Measurements from ENCODE around the gene L3MBTL1.

- TF ChIP-seq POLR2A (IDR thresholded peaks at IDR 0.05; ENCODE audit: low read length) = no peak
- no peak for TF ChIP-seq GATA1 (IDR thresholded peaks at IDR 0.05; ENCODE audit: low read depth, low read length)
Measured at GRCh38 chr20:43579861-43580793, 72.6 kb downstream of the L3MBTL1 start.

Measured in erythroblast (primary cell).